HEK293 (cell line): Measurements from ENCODE around the gene CDKAL1.

ENCODE experiments used
- CTCF ChIA-PET: fragments of 350-600 bp; formaldehyde crosslinking; extraction: SDS; loops from one replicate; lab custom pipeline; 2021; ENCODE audit warnings: antibody characterized with exemption; lab: Yijun Ruan, JAX
- POLR2A ChIA-PET: fragments of 300-600 bp; formaldehyde crosslinking; extraction: SDS; loops from one replicate; lab custom pipeline; 2020; ENCODE audit warnings: antibody characterized with exemption, inconsistent platforms; lab: Yijun Ruan, JAX
- H3K27ac ChIP-seq: fragments of 200-500 bp; sonication (Bioruptor generic); 2 replicates; pipeline ENCODE4 v1.5.1; 2014; ENCODE audit warnings: low read depth, low read length, control low read depth, inconsistent platforms; ENCODE audit errors: extremely low read depth
- H3K36me3 ChIP-seq, 2 experiments: fragments of 200-500 bp in 1 of 2; sonication (Bioruptor generic) in 1 of 2; 1 replicate in 1 of 2; 2 replicates in 1 of 2; pipeline ENCODE4 v1.5.1; 2014 to 2017; ENCODE audit warnings: inconsistent platforms in 2 of 2, low read length in 2 of 2; ENCODE audit not compliant: control insufficient read depth in 2 of 2, insufficient read depth in 1 of 2
- H3K4me1 ChIP-seq: fragments of 200-500 bp; sonication (Bioruptor generic); 2 replicates; pipeline ENCODE4 v1.5.1; 2014; ENCODE audit warnings: mild to moderate bottlenecking, low read length, inconsistent platforms; ENCODE audit not compliant: control insufficient read depth, insufficient read depth
- H3K4me3 ChIP-seq: 2 replicates; pipeline ENCODE4 v1.5.1; 2011; ENCODE audit warnings: low read depth, mild to moderate bottlenecking, control low read depth, low read length, moderate library complexity
- H3K9me3 ChIP-seq: fragments of 200-500 bp; sonication (Bioruptor generic); 2 replicates; pipeline ENCODE4 v1.5.1; 2014; ENCODE audit warnings: low read depth, low read length, inconsistent platforms; ENCODE audit not compliant: control insufficient read depth, insufficient read depth
- EGR2 ChIP-seq: fragments of 450-650 bp; formaldehyde crosslinking; IDR thresholded peaks from 2 replicates; pipeline ENCODE4 v1.5.1; 2016; ENCODE audit warnings: low read depth, missing biosample characterization, missing genetic modification characterization
- WT1 ChIP-seq: fragments of 450-650 bp; formaldehyde crosslinking; IDR thresholded peaks from 2 replicates; pipeline ENCODE4 v1.5.1; 2016; ENCODE audit warnings: missing biosample characterization, missing genetic modification characterization
- ZBTB7A ChIP-seq: fragments of 450-650 bp; formaldehyde crosslinking; IDR thresholded peaks from 2 replicates; pipeline ENCODE4 v1.5.1; 2016; ENCODE audit warnings: low read depth, missing biosample characterization, missing genetic modification characterization
- ZNF121 ChIP-seq: fragments of 450-650 bp; formaldehyde crosslinking; IDR thresholded peaks from 2 replicates; pipeline ENCODE4 v1.5.1; 2016; ENCODE audit warnings: missing biosample characterization, missing genetic modification characterization
- ZNF354C ChIP-seq: fragments of 450-650 bp; formaldehyde crosslinking; IDR thresholded peaks from 2 replicates; pipeline ENCODE4 v1.5.1; 2016; ENCODE audit warnings: missing biosample characterization, missing genetic modification characterization, low read depth, borderline replicate concordance
- ZNF510 ChIP-seq: fragments of 450-650 bp; formaldehyde crosslinking; IDR thresholded peaks from 2 replicates; pipeline ENCODE4 v1.5.1; 2018; ENCODE audit warnings: mild to moderate bottlenecking, missing genetic modification characterization, missing biosample characterization; ENCODE audit not compliant: insufficient replicate concordance
- ZNF571 ChIP-seq: fragments of 450-650 bp; formaldehyde crosslinking; IDR thresholded peaks from 2 replicates; pipeline ENCODE4 v1.5.0; 2017; ENCODE audit warnings: missing biosample characterization, missing genetic modification characterization
- TF ChIP-seq, protein P1 (sequence below): fragments of 450-650 bp; IDR thresholded peaks from 2 replicates; pipeline ENCODE4 v1.5.1; 2018; ENCODE audit warnings: missing biosample characterization, missing genetic modification characterization
- TF ChIP-seq, protein P2 (sequence below): fragments of 450-650 bp; formaldehyde crosslinking; IDR thresholded peaks from 2 replicates; pipeline ENCODE4 v1.5.1; 2016; ENCODE audit warnings: missing biosample characterization, missing genetic modification characterization, borderline replicate concordance
- TF ChIP-seq, protein P3 (sequence below): fragments of 450-650 bp; formaldehyde crosslinking; IDR thresholded peaks from 2 replicates; pipeline ENCODE4 v1.5.1; 2016; ENCODE audit warnings: missing biosample characterization, missing genetic modification characterization, low read depth
- TF ChIP-seq, protein P4 (sequence below): fragments of 450-650 bp; formaldehyde crosslinking; IDR thresholded peaks from 2 replicates; pipeline ENCODE4 v1.5.1; 2017; ENCODE audit warnings: missing biosample characterization, mild to moderate bottlenecking, missing genetic modification characterization, moderate library complexity
- TF ChIP-seq, protein P5 (sequence below): fragments of 450-650 bp; formaldehyde crosslinking; IDR thresholded peaks from 2 replicates; pipeline ENCODE4 v1.5.1; 2017; ENCODE audit warnings: missing biosample characterization, missing genetic modification characterization

Gene CDKAL1

DNA sequence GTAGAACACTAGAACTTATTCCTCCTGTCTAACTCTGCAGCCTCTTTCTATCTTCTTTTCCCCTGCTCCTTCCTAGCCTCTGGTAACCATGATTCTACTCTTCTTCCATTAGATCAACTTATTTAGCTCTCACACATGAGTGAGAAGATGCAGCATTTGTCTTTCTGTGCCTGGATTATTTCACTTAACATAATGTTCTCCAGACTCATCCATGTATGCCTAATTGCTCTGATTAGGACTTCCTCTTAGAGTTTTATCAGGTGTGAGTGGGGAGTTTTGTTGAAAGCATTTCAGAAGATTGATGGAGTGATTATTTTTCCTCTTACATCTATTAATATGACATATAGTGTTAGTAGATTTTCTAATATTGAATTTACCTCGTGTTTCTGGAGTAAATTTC lies 140.4 kb downstream of the CDKAL1 start:
- Histone ChIP-seq H3K4me1 (no peaks in the 10 kb centered on the region), H3K36me3 (no peaks in the 10 kb centered on the region; a peak in 1 of 3 replicates), H3K9me3 (no peaks in the 10 kb centered on the region), H3K27ac (no peak overlapping the region), H3K4me3 (no peak overlapping the region)
- POLR2A ChIA-PET: no interaction called here
- TF ChIP-seq, protein P1, sequence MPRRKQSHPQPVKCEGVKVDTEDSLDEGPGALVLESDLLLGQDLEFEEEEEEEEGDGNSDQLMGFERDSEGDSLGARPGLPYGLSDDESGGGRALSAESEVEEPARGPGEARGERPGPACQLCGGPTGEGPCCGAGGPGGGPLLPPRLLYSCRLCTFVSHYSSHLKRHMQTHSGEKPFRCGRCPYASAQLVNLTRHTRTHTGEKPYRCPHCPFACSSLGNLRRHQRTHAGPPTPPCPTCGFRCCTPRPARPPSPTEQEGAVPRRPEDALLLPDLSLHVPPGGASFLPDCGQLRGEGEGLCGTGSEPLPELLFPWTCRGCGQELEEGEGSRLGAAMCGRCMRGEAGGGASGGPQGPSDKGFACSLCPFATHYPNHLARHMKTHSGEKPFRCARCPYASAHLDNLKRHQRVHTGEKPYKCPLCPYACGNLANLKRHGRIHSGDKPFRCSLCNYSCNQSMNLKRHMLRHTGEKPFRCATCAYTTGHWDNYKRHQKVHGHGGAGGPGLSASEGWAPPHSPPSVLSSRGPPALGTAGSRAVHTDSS (tag by site-specific recombination): no peak
- TF ChIP-seq, protein P2, sequence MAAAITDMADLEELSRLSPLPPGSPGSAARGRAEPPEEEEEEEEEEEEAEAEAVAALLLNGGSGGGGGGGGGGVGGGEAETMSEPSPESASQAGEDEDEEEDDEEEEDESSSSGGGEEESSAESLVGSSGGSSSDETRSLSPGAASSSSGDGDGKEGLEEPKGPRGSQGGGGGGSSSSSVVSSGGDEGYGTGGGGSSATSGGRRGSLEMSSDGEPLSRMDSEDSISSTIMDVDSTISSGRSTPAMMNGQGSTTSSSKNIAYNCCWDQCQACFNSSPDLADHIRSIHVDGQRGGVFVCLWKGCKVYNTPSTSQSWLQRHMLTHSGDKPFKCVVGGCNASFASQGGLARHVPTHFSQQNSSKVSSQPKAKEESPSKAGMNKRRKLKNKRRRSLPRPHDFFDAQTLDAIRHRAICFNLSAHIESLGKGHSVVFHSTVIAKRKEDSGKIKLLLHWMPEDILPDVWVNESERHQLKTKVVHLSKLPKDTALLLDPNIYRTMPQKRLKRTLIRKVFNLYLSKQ (tag by site-specific recombination): no peak
- TF ChIP-seq, protein P3, sequence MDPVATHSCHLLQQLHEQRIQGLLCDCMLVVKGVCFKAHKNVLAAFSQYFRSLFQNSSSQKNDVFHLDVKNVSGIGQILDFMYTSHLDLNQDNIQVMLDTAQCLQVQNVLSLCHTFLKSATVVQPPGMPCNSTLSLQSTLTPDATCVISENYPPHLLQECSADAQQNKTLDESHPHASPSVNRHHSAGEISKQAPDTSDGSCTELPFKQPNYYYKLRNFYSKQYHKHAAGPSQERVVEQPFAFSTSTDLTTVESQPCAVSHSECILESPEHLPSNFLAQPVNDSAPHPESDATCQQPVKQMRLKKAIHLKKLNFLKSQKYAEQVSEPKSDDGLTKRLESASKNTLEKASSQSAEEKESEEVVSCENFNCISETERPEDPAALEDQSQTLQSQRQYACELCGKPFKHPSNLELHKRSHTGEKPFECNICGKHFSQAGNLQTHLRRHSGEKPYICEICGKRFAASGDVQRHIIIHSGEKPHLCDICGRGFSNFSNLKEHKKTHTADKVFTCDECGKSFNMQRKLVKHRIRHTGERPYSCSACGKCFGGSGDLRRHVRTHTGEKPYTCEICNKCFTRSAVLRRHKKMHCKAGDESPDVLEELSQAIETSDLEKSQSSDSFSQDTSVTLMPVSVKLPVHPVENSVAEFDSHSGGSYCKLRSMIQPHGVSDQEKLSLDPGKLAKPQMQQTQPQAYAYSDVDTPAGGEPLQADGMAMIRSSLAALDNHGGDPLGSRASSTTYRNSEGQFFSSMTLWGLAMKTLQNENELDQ (tag by site-specific recombination): no peak
- no peak for TF ChIP-seq ZBTB7A (tag by site-specific recombination)
- TF ChIP-seq ZNF121 (tag by site-specific recombination): no peak
- TF ChIP-seq, protein P4, sequence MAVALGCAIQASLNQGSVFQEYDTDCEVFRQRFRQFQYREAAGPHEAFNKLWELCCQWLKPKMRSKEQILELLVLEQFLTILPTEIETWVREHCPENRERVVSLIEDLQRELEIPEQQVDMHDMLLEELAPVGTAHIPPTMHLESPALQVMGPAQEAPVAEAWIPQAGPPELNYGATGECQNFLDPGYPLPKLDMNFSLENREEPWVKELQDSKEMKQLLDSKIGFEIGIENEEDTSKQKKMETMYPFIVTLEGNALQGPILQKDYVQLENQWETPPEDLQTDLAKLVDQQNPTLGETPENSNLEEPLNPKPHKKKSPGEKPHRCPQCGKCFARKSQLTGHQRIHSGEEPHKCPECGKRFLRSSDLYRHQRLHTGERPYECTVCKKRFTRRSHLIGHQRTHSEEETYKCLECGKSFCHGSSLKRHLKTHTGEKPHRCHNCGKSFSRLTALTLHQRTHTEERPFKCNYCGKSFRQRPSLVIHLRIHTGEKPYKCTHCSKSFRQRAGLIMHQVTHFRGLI (tag by site-specific recombination): no peak
- no peak for TF ChIP-seq ZNF354C (tag by site-specific recombination)
- no peak for TF ChIP-seq ZNF571 (tag by site-specific recombination)
- TF ChIP-seq, protein P5, sequence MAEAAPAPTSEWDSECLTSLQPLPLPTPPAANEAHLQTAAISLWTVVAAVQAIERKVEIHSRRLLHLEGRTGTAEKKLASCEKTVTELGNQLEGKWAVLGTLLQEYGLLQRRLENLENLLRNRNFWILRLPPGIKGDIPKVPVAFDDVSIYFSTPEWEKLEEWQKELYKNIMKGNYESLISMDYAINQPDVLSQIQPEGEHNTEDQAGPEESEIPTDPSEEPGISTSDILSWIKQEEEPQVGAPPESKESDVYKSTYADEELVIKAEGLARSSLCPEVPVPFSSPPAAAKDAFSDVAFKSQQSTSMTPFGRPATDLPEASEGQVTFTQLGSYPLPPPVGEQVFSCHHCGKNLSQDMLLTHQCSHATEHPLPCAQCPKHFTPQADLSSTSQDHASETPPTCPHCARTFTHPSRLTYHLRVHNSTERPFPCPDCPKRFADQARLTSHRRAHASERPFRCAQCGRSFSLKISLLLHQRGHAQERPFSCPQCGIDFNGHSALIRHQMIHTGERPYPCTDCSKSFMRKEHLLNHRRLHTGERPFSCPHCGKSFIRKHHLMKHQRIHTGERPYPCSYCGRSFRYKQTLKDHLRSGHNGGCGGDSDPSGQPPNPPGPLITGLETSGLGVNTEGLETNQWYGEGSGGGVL (tag by site-specific recombination): no peak
- TF ChIP-seq ZNF510 (tag by site-specific recombination): no peak
- CTCF ChIA-PET: no interaction called here

DNA sequence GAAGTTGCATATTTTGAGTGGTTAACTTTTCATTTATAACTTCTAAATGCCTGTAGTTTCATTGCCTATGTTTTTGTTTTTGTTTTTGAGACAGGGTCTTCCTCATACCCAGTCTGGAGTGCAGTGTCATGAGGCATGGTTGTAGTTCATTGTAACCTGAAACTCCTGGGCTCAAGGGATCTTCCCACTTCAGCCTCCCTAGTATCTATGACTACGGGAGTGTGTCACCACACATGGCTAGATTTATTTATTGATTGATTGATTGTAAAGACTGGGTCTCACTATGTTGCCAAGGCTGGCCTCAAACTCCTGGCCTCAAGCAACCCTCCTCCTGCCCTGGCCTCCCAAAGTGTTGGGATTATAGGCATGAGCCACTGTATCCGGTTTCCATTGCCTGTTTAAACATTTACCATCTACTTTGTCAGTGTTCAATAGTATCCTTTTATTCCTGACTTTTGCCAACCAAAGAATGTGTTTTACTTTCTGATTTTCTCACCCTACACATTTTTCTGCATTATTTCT lies 144.6 kb downstream of the CDKAL1 start:
- Histone ChIP-seq H3K36me3 (no peaks in the 10 kb centered on the region; a peak in 1 of 3 replicates), H3K4me1 (no peaks in the 10 kb centered on the region), H3K9me3 (no peaks in the 10 kb centered on the region)
- TF ChIP-seq EGR2 (tag by site-specific recombination) (no peak), WT1 (tag by site-specific recombination) (0 out of 2 replicates have a peak, but pooled peaks have one; percentile 13)
- TF ChIP-seq, all 188 proteins: peak for 1
- no peak overlapping the region for H3K4me3 ChIP-seq
- no peak overlapping the region for H3K27ac ChIP-seq
- ChIA-PET POLR2A (no interaction called here), CTCF (no interaction called here)
